MM.1S (cell line): Measurements from ENCODE around the gene CGRRF1.

ENCODE experiments used
- DNase-seq: peaks from one replicate; pipeline ENCODE4 v3.0.0-alpha.2; 2015
- H2AFZ ChIP-seq: fragments of 300-600 bp; sonication (generic); 2 replicates; pipeline ENCODE4 v1.6.0; 2016; ENCODE audit warnings: antibody characterized with exemption, low read length
- H3F3A ChIP-seq: fragments of 300-600 bp; sonication (generic); 2 replicates; pipeline ENCODE4 v1.6.1; 2016; ENCODE audit warnings: mild to moderate bottlenecking, antibody characterized with exemption, low read length, moderate library complexity, mixed read lengths; ENCODE audit not compliant: insufficient read depth
- H3K27ac ChIP-seq: fragments of 300-600 bp; sonication (generic); 2 replicates; pipeline ENCODE4 v1.5.1; 2016; ENCODE audit warnings: mild to moderate bottlenecking, low read length
- H3K27me3 ChIP-seq: fragments of 300-600 bp; sonication (generic); replicated peaks from 2 replicates; pipeline ENCODE4 v1.6.0; 2016; ENCODE audit warnings: low read length; ENCODE audit not compliant: insufficient read depth
- H3K36me3 ChIP-seq: fragments of 300-600 bp; sonication (generic); replicated peaks from 2 replicates; pipeline ENCODE4 v1.6.1; 2016; ENCODE audit warnings: mild to moderate bottlenecking, low read length, mixed read lengths; ENCODE audit not compliant: insufficient read depth
- H3K4me1 ChIP-seq: fragments of 300-600 bp; sonication (generic); 2 replicates; pipeline ENCODE4 v1.6.1; 2016; ENCODE audit warnings: low read length, mixed read lengths
- H3K4me2 ChIP-seq: fragments of 300-600 bp; sonication (generic); 2 replicates; pipeline ENCODE4 v1.6.0; 2016; ENCODE audit warnings: low read depth, low read length
- H3K4me3 ChIP-seq: fragments of 300-600 bp; sonication (generic); 2 replicates; pipeline ENCODE4 v1.5.1; 2016; ENCODE audit warnings: low read length, mixed read lengths
- H3K79me2 ChIP-seq: fragments of 300-600 bp; sonication (generic); 2 replicates; pipeline ENCODE4 v1.6.1; 2016; ENCODE audit warnings: mixed run types, low read length, mixed read lengths
- H3K9ac ChIP-seq: fragments of 300-600 bp; sonication (generic); 2 replicates; pipeline ENCODE4 v1.6.1; 2016; ENCODE audit warnings: low read length, mixed read lengths
- H3K9me2 ChIP-seq: fragments of 300-600 bp; sonication (generic); replicated peaks from 2 replicates; pipeline ENCODE4 v1.6.1; 2016; ENCODE audit warnings: mild to moderate bottlenecking, low read length, mixed read lengths; ENCODE audit not compliant: insufficient read depth
- H3K9me3 ChIP-seq: fragments of 300-600 bp; sonication (generic); replicated peaks from 2 replicates; pipeline ENCODE4 v1.6.1; 2016; ENCODE audit warnings: mild to moderate bottlenecking, low read length, mixed read lengths; ENCODE audit not compliant: insufficient read depth
- H4K20me1 ChIP-seq: fragments of 300-600 bp; sonication (generic); 2 replicates; pipeline ENCODE4 v1.6.1; 2016; ENCODE audit warnings: mild to moderate bottlenecking, low read length, moderate library complexity, mixed read lengths; ENCODE audit not compliant: insufficient read depth
- CTCF ChIP-seq: fragments of 300-600 bp; sonication (generic); IDR thresholded peaks from 2 replicates; pipeline ENCODE4 v1.5.1; 2016; ENCODE audit warnings: antibody characterized with exemption, low read length, mixed read lengths
- EZH2 ChIP-seq: fragments of 300-600 bp; sonication (generic); optimal IDR thresholded peaks from 2 replicates; pipeline ENCODE3; 2017; ENCODE audit warnings: low read depth, mild to moderate bottlenecking, antibody characterized with exemption, low read length, mixed read lengths
- EZH2phosphoT487 ChIP-seq: fragments of 300-600 bp; sonication (generic); IDR thresholded peaks from 2 replicates; pipeline ENCODE4 v1.6.1; 2018; ENCODE audit warnings: antibody characterized with exemption, low read length

The CGRRF1 gene

GRCh38 chr14:54570047-54570446, 60.3 kb downstream of the CGRRF1 start:
- H3K4me2 ChIP-seq = no peak overlapping the region
- DNase-seq = no peak
- H3K9me3 ChIP-seq = no peaks in the 10 kb centered on the region
- H3K79me2 ChIP-seq = no peaks in the 10 kb centered on the region
- no peaks in the 10 kb centered on the region for H3K9me2 ChIP-seq
- H3K4me3 ChIP-seq = no peak overlapping the region
- no peaks in the 10 kb centered on the region for H4K20me1 ChIP-seq
- TF ChIP-seq EZH2 (no peak), CTCF (no peak), EZH2phosphoT487 (no peak)
- 0 out of 2 replicates have a peak, but pooled peaks cover 6% of the 10 kb centered on the region for H3F3A ChIP-seq
- H3K9ac ChIP-seq = no peak overlapping the region
- H3K27ac ChIP-seq = no peak overlapping the region
- H3K36me3 ChIP-seq = no peaks in the 10 kb centered on the region
- H2AFZ ChIP-seq = no peak overlapping the region
- H3K27me3 ChIP-seq = no peaks in the 10 kb centered on the region
- H3K4me1 ChIP-seq = no peaks in the 10 kb centered on the region

GRCh38 chr14:54570631-54571415, 61.1 kb downstream of the CGRRF1 start:
- no peak overlapping the region for H3K4me2 ChIP-seq
- no peaks in the 10 kb centered on the region for H4K20me1 ChIP-seq
- TF ChIP-seq EZH2phosphoT487 (no peak), CTCF (no peak), EZH2 (no peak)
- no peaks in the 10 kb centered on the region for H3F3A ChIP-seq
- no peaks in the 10 kb centered on the region for H3K36me3 ChIP-seq
- no peak overlapping the region for H3K27ac ChIP-seq
- no peaks in the 10 kb centered on the region for H3K4me1 ChIP-seq
- no peak for DNase-seq
- H3K27me3 ChIP-seq = no peaks in the 10 kb centered on the region
- H3K9me3 ChIP-seq = no peaks in the 10 kb centered on the region
- no peaks in the 10 kb centered on the region for H3K79me2 ChIP-seq
- no peak overlapping the region for H3K9ac ChIP-seq
- no peak overlapping the region for H2AFZ ChIP-seq
- H3K9me2 ChIP-seq = no peaks in the 10 kb centered on the region
- no peak overlapping the region for H3K4me3 ChIP-seq

DNA sequence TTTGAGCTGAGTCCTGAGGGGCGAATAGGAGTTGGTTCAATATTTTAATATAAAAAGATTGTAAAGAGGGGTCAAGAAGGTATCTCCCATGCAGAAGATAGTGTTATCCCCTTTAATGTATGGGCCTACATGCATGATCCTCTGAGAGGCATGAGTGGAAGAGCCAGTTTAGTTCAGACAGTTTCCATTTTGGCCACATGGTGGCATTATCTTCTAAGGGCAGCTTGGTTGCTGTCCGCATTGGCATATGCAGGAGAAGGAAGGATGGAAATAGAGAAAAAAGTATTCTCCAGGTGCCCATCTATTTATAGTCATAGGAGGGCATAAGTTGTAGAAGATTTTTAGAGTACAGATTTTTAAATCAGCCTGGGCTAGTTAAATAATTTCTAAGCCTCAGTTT, 62.6 kb downstream of the CGRRF1 start:
- Histone ChIP-seq H3K9me2 (no peaks in the 10 kb centered on the region), H3K4me1 (no peaks in the 10 kb centered on the region), H2AFZ (no peak overlapping the region), H3F3A (no peaks in the 10 kb centered on the region), H3K27ac (no peak overlapping the region), H3K9me3 (no peaks in the 10 kb centered on the region), H3K27me3 (no peaks in the 10 kb centered on the region), H3K4me3 (no peak overlapping the region), H3K36me3 (no peaks in the 10 kb centered on the region), H3K4me2 (no peak overlapping the region), H4K20me1 (no peaks in the 10 kb centered on the region), H3K9ac (no peak overlapping the region), H3K79me2 (no peaks in the 10 kb centered on the region)
- peak; percentile 25 for DNase-seq
- TF ChIP-seq EZH2phosphoT487 (no peak), CTCF (peak; percentile 49), EZH2 (no peak)
